Hepatocyte (in vitro differentiated cells): Measurements from ENCODE around the gene NXPE4. TPM values are rescaled to one million over a fixed set of nuclear protein-coding genes. Genes with fewer than 3 reads are reported as not detected.

ENCODE experiments used
- DNase-seq: peaks from one replicate; pipeline ENCODE4 v3.0.0-alpha.2; 2016; ENCODE audit warnings: low spot score
- H2AFZ ChIP-seq: fragments of 200-600 bp; sonication (generic); 2 replicates; pipeline ENCODE4 v1.6.0; 2016; ENCODE audit warnings: antibody characterized with exemption, mild to moderate bottlenecking
- H3K27ac ChIP-seq: fragments of 200-600 bp; sonication (generic); 2 replicates; pipeline ENCODE4 v1.5.1; 2016; ENCODE audit warnings: mild to moderate bottlenecking
- H3K27me3 ChIP-seq: fragments of 200-600 bp; sonication (generic); 2 replicates; pipeline ENCODE4 v1.6.1; 2016
- H3K36me3 ChIP-seq: fragments of 200-600 bp; sonication (generic); replicated peaks from 2 replicates; pipeline ENCODE4 v1.5.1; 2016; ENCODE audit warnings: low read depth; ENCODE audit not compliant: insufficient read depth
- H3K4me1 ChIP-seq: fragments of 200-600 bp; sonication (generic); 2 replicates; pipeline ENCODE4 v1.5.1; 2016; ENCODE audit warnings: mild to moderate bottlenecking, moderate library complexity; ENCODE audit not compliant: insufficient read depth
- H3K4me2 ChIP-seq: fragments of 200-600 bp; sonication (generic); 2 replicates; pipeline ENCODE4 v1.6.0; 2016
- H3K4me3 ChIP-seq: fragments of 200-600 bp; sonication (generic); 2 replicates; pipeline ENCODE4 v1.5.1; 2016; ENCODE audit warnings: mild to moderate bottlenecking
- H3K79me2 ChIP-seq: fragments of 200-600 bp; sonication (generic); 2 replicates; pipeline ENCODE4 v1.6.0; 2017; ENCODE audit warnings: mild to moderate bottlenecking
- H3K9me2 ChIP-seq: fragments of 200-600 bp; sonication (generic); replicated peaks from 2 replicates; pipeline ENCODE4 v1.6.0; 2017; ENCODE audit warnings: mild to moderate bottlenecking; ENCODE audit not compliant: insufficient read depth
- H3K9me3 ChIP-seq: fragments of 200-600 bp; sonication (generic); 2 replicates; pipeline ENCODE4 v1.5.1; 2016; ENCODE audit warnings: low read depth, mild to moderate bottlenecking
- H4K20me1 ChIP-seq: fragments of 200-600 bp; sonication (generic); 2 replicates; pipeline ENCODE4 v1.6.0; 2016; ENCODE audit warnings: mild to moderate bottlenecking; ENCODE audit not compliant: insufficient read depth, poor library complexity, severe bottlenecking
- EZH2 ChIP-seq: fragments of 200-600 bp; sonication (generic); IDR thresholded peaks from 2 replicates; pipeline ENCODE4 v1.6.1; 2016; ENCODE audit warnings: antibody characterized with exemption, mild to moderate bottlenecking, borderline replicate concordance
- EZH2phosphoT487 ChIP-seq: fragments of 200-600 bp; sonication (generic); IDR thresholded peaks from one replicate; pipeline ENCODE4 v1.6.1; 2018; ENCODE audit warnings: antibody characterized with exemption, mild to moderate bottlenecking, low read depth, moderate library complexity; ENCODE audit not compliant: unreplicated experiment, severe bottlenecking
- whole genome bisulfite sequencing: methylation state at CpG from one replicate; pipeline ENCODE4 v1.1.6; 2016; ENCODE audit warnings: low lambda C conversion rate; ENCODE audit errors: missing lambda C conversion rate; 5-methylcytosine and 5-hydroxymethylcytosine counted together
- polyA plus RNA-seq: library from polyadenylated mRNA; unstranded; fragments of >200 nt; fragmentation: Nextera tagmentation; extraction: Ambion mirVana; gene quantifications from 2 replicates; pipeline ENCODE4 v1.2.1, GENCODE V29; 2016
- total RNA-seq: library from RNA; depleted of rRNA; stranded (reverse); fragments of >200 nt; gene quantifications from 2 replicates; pipeline ENCODE4 v1.2.3, GENCODE V29; 2014
- TF ChIP-seq, protein P1 (sequence below): fragments of 200-600 bp; sonication (generic); IDR thresholded peaks from 2 replicates; pipeline ENCODE4 v1.5.1; 2016; ENCODE audit warnings: antibody characterized with exemption, mild to moderate bottlenecking; ENCODE audit not compliant: poor library complexity

Gene NXPE4
- total and polyA plus RNA-seq, 2 experiments from 2014 or later, result 0.10 to 0.57 TPM

- Histone ChIP-seq H3K4me2 (no peak overlapping the region), H3K27ac (no peak overlapping the region), H3K27me3 (no peaks in the 10 kb centered on the region), H3K79me2 (no peaks in the 10 kb centered on the region), H3K4me3 (no peak overlapping the region), H3K4me1 (no peaks in the 10 kb centered on the region), H4K20me1 (no peaks in the 10 kb centered on the region), H3K36me3 (no peaks in the 10 kb centered on the region), H2AFZ (no peak overlapping the region), H3K9me3 (no peaks in the 10 kb centered on the region), H3K9me2 (no peaks in the 10 kb centered on the region)
- 90% methylated on average over 10 of the region's 10 CpGs for WGBS
- TF ChIP-seq EZH2phosphoT487, result no peak
- TF ChIP-seq EZH2, result no peak
- TF ChIP-seq, protein P1, sequence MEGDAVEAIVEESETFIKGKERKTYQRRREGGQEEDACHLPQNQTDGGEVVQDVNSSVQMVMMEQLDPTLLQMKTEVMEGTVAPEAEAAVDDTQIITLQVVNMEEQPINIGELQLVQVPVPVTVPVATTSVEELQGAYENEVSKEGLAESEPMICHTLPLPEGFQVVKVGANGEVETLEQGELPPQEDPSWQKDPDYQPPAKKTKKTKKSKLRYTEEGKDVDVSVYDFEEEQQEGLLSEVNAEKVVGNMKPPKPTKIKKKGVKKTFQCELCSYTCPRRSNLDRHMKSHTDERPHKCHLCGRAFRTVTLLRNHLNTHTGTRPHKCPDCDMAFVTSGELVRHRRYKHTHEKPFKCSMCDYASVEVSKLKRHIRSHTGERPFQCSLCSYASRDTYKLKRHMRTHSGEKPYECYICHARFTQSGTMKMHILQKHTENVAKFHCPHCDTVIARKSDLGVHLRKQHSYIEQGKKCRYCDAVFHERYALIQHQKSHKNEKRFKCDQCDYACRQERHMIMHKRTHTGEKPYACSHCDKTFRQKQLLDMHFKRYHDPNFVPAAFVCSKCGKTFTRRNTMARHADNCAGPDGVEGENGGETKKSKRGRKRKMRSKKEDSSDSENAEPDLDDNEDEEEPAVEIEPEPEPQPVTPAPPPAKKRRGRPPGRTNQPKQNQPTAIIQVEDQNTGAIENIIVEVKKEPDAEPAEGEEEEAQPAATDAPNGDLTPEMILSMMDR, result no peak
- DNase-seq, result no peak
These were observed 29.0 kb upstream of the NXPE4 start for GRCh38 chr11:114624455-114625207.

DNA sequence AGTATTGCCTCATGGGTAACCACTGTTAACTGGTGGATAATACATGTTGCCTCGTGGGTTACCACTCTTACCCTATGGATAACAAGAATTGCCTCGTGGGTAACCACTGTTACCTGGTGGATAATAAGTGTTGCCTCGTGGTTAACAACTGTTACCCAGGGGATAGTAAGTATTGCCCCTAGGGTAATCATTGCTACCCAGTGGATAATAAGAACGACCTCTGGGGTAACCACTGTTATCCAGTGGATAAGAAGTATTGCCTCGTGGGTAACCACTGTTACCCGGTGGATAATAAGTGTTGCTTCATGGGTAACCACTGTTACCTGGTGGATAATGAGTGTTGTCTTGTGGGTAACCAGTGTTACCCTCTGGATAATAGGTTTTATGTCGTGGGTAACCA lies 28.1 kb upstream of the NXPE4 start:
- H3K4me1 ChIP-seq, result no peaks in the 10 kb centered on the region
- H3K9me2 ChIP-seq, result no peaks in the 10 kb centered on the region
- no peaks in the 10 kb centered on the region for H4K20me1 ChIP-seq
- no peaks in the 10 kb centered on the region for H3K36me3 ChIP-seq
- no peak overlapping the region for H3K27ac ChIP-seq
- H3K4me2 ChIP-seq, result no peak overlapping the region
- WGBS, result 84% methylated on average over 7 of the region's 7 CpGs
- no peaks in the 10 kb centered on the region for H3K79me2 ChIP-seq
- no peaks in the 10 kb centered on the region for H3K9me3 ChIP-seq
- no peak overlapping the region for H3K4me3 ChIP-seq
- H2AFZ ChIP-seq, result no peak overlapping the region
- no peak for DNase-seq
- TF ChIP-seq, protein P1, result no peak
- no peak for TF ChIP-seq EZH2
- TF ChIP-seq EZH2phosphoT487, result no peak
- H3K27me3 ChIP-seq, result no peaks in the 10 kb centered on the region

DNA sequence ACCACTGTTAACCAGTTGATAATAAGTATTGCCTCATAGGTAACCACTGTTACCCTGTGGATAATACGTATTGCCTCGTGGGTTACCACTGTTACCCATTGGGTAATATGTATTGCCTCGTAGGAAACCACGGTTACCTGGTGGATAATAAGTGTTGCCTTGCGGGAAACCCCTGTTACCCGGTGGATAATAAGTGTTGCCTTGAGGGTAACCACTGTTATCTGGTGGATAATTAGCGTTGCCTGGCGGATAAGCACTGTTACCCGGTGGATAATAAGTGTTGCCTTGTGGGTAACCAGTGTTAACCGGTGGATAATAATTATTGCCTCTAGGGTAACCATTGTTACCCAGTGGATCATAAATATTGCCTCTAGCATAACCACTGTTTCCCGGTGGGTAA lies 27.3 kb upstream of the NXPE4 start:
- TF ChIP-seq EZH2phosphoT487 (no peak), EZH2 (no peak)
- TF ChIP-seq, protein P1, result no peak
- Histone ChIP-seq H3K9me3 (no peaks in the 10 kb centered on the region), H3K27ac (no peak overlapping the region), H3K27me3 (no peaks in the 10 kb centered on the region), H3K4me3 (no peak overlapping the region), H3K9me2 (no peaks in the 10 kb centered on the region), H2AFZ (no peak overlapping the region), H3K4me2 (no peak overlapping the region), H3K79me2 (no peaks in the 10 kb centered on the region), H3K4me1 (no peaks in the 10 kb centered on the region), H3K36me3 (no peaks in the 10 kb centered on the region), H4K20me1 (no peaks in the 10 kb centered on the region)
- 96% methylated on average over 11 of the region's 11 CpGs for WGBS
- no peak for DNase-seq
